Measurements from ENCODE around the gene CLDND2.

GRCh38 chr19:51365965-51366388, 2.8 kb downstream of the CLDND2 start, which contains the start of gene ETFB:
- TF ChIP-seq CTCF (conservative IDR thresholded peaks at IDR 0.05; ENCODE audit: low read depth in 2 of 2) (no peak), ZNF114 (CRISPR knock-in tag; IDR thresholded peaks at IDR 0.05) (no peak), REST (IDR thresholded peaks at IDR 0.05; ENCODE audit: unreplicated experiment) (no peak), JUNB (IDR thresholded peaks at IDR 0.05; ENCODE audit: unreplicated experiment) (no peak), EZH2 (IDR thresholded peaks at IDR 0.05; ENCODE audit: low read depth, unreplicated experiment) (no peak), NANOG (IDR thresholded peaks at IDR 0.05; ENCODE audit: borderline replicate concordance) (no peak), CREB1 (CRISPR knock-in tag; IDR thresholded peaks at IDR 0.05; ENCODE audit: low read depth) (no peak), POLR2AphosphoS5 (IDR thresholded peaks at IDR 0.05; ENCODE audit: low read depth) (no peak; the same call in 1 of the 2 replicates), EZH2phosphoT487 (IDR thresholded peaks at IDR 0.05; ENCODE audit: unreplicated experiment) (no peak), ZNF462 (CRISPR knock-in tag; IDR thresholded peaks at IDR 0.05) (no peak), ZNF331 (CRISPR knock-in tag; IDR thresholded peaks at IDR 0.05; ENCODE audit: low read depth) (no peak)

All from GM23338 (cell line).